ENCODE results near the gene SPESP1.

DNA sequence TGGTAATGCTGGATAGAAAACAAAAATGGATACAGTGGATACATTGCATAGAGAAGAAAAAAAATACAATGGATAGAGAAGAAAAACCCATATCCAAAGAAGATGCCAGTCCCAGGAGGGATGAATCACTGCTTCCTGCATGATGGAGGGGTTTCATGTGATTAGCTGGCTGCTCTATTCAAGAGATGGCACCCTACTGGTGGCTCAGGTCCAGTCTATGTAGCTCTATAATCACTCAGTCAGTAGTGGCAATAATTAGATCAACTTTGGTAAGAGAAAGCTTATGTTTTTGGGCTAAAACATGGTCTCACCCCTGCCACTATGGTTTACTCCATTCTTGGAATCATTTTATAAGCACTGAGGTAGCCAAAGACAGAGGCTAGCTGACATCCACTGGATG lies 50.5 kb downstream of the SPESP1 start:
- TF ChIP-seq, protein P1, sequence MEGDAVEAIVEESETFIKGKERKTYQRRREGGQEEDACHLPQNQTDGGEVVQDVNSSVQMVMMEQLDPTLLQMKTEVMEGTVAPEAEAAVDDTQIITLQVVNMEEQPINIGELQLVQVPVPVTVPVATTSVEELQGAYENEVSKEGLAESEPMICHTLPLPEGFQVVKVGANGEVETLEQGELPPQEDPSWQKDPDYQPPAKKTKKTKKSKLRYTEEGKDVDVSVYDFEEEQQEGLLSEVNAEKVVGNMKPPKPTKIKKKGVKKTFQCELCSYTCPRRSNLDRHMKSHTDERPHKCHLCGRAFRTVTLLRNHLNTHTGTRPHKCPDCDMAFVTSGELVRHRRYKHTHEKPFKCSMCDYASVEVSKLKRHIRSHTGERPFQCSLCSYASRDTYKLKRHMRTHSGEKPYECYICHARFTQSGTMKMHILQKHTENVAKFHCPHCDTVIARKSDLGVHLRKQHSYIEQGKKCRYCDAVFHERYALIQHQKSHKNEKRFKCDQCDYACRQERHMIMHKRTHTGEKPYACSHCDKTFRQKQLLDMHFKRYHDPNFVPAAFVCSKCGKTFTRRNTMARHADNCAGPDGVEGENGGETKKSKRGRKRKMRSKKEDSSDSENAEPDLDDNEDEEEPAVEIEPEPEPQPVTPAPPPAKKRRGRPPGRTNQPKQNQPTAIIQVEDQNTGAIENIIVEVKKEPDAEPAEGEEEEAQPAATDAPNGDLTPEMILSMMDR (conservative IDR thresholded peaks at IDR 0.05 in 1 of 2, IDR thresholded peaks at IDR 0.05 in 1 of 2; ENCODE audit: low read depth in 1 of 2, low read length in 2 of 2): no peak
- TF ChIP-seq EZH2 (IDR thresholded peaks at IDR 0.05; ENCODE audit: low read length, missing control alignments): no peak
